GM10266 (cell line): ENCODE measurements around the gene OBP2A.

Experiments used
- DNase-seq: peaks from one replicate; pipeline ENCODE4 v3.0.0; 2012; ENCODE audit errors: extremely low spot score
- TF ChIP-seq, protein P1 (sequence below): IDR thresholded peaks from 2 replicates; pipeline ENCODE4 v1.5.1; 2012; ENCODE audit warnings: mild to moderate bottlenecking, low read depth; ENCODE audit not compliant: control insufficient read depth, insufficient read depth; ENCODE audit errors: missing control alignments

Gene OBP2A

DNA sequence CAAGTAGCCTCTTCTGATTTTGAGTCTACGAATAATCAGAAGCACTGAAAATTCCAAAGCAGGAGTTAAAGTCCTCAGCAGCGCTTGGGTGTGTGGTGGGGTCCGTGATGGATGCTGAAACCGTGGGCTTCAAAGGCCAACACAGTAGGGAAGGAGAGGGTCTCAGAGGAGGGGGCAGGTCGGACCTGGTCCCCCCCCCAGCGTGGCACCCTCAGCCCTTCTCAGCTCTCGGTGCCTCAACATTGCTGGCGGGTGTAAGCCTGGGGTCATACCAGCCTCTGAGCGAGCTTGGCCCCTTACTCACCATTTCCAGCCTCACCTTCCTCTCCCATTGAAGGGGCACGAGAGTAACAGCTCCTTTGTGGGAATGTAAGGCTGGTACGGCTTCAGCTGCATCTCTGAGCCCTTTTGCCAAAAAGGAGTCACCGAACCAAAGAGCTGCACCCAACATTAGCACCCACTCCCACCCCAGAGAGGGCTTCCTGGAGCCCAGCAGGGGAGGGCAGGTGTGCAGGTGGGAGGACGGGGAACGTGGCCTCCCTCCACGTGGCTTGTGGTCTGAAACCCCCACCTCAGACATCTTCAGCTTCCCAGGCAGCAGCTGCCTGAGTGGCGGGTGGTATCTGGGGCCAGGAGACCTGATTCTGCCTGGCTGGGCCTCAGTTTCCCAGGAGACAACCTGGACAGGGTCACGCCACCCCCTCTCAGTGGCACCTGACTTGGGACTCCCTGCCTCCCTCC, 31.4 kb upstream of the OBP2A start:
- TF ChIP-seq, protein P1, sequence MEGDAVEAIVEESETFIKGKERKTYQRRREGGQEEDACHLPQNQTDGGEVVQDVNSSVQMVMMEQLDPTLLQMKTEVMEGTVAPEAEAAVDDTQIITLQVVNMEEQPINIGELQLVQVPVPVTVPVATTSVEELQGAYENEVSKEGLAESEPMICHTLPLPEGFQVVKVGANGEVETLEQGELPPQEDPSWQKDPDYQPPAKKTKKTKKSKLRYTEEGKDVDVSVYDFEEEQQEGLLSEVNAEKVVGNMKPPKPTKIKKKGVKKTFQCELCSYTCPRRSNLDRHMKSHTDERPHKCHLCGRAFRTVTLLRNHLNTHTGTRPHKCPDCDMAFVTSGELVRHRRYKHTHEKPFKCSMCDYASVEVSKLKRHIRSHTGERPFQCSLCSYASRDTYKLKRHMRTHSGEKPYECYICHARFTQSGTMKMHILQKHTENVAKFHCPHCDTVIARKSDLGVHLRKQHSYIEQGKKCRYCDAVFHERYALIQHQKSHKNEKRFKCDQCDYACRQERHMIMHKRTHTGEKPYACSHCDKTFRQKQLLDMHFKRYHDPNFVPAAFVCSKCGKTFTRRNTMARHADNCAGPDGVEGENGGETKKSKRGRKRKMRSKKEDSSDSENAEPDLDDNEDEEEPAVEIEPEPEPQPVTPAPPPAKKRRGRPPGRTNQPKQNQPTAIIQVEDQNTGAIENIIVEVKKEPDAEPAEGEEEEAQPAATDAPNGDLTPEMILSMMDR: no peak
- no peak for DNase-seq

DNA sequence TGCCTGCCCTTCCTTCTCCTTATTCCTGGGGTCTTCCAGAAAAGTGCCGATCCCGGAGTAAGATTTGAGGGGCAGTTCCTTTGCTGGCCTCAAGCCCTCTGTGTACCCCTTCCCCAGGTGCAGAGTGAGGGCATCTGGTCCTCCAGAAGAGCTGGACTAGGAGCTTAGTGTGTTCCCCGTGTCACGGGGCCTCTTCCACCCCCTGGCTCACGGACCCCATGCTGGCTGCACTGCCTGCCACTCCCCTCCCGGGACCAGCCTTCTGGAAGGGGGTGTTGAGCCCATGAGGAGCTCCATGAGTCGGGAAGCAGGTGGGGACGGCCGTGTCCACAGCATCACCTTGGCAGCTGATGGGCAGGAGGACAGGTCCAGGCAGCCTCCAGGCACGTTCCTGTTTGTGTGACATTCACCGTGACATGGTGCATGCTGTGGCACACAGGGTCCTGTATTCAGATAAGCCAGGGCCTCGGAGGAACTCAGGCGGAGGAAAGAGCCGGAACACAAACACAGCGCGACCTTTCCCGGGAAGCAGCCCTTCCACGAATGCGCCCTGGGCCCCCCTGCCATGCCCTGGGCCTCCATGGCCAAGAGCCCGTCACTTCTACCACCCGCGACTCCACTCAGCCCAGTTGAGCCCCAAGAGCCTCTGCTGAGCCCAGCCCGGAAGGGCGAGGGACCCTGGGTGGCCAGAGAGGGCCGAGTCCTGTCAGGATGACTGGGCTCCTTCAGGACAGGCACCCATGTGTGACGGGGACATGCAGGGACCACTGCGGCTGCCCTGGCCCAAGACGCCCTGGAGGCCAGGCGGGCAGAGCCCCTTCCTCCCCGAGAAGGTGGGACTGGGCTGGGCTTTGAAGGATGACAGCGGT, 30.6 kb upstream of the OBP2A start:
- DNase-seq: no peak
- TF ChIP-seq, protein P1: no peak

DNA sequence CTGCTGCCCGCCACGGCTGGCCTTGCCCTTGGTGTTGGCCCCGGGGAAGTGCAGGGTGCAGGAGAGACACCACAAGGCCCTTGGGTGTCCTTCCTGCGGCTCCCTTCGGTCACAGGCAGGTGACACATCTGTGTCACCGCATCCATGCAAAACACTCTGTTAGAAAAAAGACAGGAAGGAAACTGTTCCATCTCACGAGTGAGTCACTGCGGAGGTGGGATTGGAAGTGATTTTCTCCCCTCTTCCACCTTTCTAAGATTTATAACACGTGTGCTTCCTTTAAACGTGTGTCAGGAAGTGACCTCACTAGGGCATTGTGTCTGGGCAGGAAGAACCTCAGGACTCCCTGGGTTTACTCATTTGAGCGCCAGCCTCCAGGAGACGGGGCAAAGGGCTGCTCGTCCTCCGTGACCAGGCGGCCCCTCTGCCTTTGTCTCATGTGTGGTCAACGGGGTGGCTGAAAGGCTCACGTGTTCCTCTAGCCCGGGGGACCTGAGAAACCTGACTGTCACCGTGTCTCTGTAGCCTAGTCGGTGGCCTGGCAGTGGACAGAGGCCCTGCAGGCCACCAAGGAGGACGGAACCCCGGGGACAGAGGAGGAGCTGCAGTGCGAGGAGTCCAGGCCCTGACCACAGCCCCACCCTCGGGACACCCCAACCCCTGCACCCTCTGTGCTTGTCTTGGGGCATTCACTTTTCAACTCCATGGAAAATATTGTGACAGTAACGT, 29.6 kb upstream of the OBP2A start:
- TF ChIP-seq, protein P1: no peak

DNA sequence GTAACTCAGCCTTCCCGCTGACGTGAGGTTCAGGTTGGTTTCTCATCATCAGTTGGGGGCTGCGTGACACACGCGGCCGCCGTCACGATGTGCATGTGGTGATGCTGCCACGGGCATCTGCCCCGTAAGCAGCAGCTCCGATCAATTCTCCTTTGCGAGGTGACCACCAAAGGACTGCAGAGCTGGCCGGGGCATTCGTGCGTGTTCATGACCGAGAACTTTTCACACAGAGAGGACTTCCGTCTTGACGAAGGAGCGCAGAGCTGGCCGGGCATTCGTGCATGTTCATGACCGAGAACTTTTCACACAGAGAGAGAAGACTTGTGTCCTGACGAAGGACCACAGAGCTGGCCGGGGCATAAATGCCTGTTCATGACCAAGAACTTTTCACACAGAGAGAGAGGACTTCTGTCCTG, 28.5 kb upstream of the OBP2A start:
- TF ChIP-seq, protein P1: no peak
- no peak for DNase-seq

More for the DNA sequence above, 29.6 kb upstream of the OBP2A start:
- no peak for DNase-seq

DNA sequence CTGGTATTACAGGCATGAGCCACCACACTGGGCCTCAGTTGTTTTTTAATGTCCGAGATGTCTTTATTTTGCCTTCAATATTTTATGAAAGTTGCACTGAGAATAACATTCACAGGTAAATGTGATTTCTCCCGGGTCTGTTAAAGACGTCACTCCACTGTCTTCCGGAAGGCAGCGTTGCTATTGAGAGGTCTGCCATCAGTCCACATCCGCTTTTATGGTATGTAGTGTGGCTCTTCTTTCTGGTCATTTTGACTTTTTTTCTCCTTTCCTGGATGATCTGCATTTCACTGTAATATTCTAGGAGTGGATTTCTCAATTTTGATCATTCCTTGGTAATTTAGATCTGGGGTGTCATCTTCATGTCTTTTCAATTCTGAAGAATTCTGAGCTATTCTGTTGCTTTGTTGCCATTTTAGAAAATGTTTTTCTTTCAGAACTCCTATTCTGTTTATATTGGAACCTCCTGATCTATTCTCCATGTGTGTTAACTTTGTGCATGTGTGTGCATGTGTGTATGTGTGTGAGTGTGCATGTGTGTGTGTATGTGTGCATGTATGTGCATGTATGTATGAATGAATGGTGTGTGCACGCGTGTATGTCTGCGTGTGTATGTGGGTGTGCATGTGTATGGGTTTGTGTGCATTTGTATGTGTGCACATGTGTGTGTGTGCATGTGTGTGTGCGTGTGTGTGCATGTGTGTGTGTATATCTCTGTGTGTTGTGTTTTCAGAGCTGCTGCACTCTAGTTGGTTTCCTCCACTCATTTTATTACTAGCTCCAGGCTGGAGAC, 26.6 kb upstream of the OBP2A start:
- TF ChIP-seq, protein P1: no peak
- no peak for DNase-seq

DNA sequence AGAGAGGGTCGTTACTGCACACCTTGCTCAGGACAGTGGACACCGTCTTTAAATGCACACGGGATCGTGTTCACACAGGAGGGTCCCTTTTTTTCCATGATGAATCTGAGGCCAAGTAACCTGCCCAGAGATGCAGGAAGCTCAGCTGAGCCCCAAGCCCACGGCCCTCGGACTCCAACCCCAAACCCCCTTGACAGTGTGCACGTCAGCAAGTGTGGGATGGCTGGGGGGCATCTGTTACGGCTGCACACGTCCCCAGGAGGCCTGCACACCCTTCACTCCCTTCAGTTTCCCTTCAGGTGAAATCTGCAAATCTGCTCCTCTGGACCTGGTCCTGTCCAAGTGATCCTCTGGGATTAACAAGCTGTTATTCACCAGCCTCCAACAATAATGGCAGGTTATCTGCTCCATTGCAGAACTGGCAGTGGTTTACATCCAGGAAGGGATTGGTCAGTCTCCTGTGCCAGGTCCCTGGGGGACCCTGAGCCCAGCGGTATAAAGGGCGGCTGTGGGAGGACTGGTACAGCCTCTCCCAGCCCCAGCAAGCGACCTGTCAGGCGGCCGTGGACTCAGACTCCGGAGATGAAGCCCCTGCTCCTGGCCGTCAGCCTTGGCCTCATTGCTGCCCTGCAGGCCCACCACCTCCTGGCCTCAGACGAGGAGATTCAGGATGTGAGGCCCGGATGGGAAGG, 24.9 kb upstream of the OBP2A start, which contains the start of gene LCN1:
Gene LCN1 (plus strand): TSS at position 525 of the 692 bp plus-strand sequence. CDS start 58 bp downstream, at position 583.
- DNase-seq: no peak
- TF ChIP-seq, protein P1: no peak
